ENCODE measurements around the gene RPAIN.

Gene RPAIN

GRCh38 chr17:5419959-5420653 is at the start of gene RPAIN:
RPAIN (plus strand) TSS chr17:5420182; CDS start chr17:5420211, 29 bp downstream.
- peak; percentile 75 to 82 for DNase-seq (ENCODE audit: low read depth in 2 of 2)

- DNase-seq (ENCODE audit: low read depth in 2 of 2) = no peak
These were observed 49.6 kb upstream of the RPAIN start for GRCh38 chr17:5370411-5370810.

GRCh38 chr17:5373112-5373511 is 46.9 kb upstream of the RPAIN start:
- DNase-seq (ENCODE audit: low read depth in 2 of 2) = no peak

- no peak for DNase-seq (ENCODE audit: low read depth in 2 of 2)
These were observed 41.3 kb upstream of the RPAIN start for GRCh38 chr17:5378566-5379207.

- no peak for DNase-seq (ENCODE audit: low read depth in 2 of 2)
These were observed 40.5 kb upstream of the RPAIN start for GRCh38 chr17:5379351-5380107.

GRCh38 chr17:5380491-5381135 is 39.4 kb upstream of the RPAIN start:
- DNase-seq (ENCODE audit: low read depth in 2 of 2) = no peak

- DNase-seq (ENCODE audit: low read depth in 2 of 2) = no peak
These were observed 38.4 kb upstream of the RPAIN start for GRCh38 chr17:5381542-5381941.

- DNase-seq (ENCODE audit: low read depth in 2 of 2) = no peak
These were observed 28.3 kb upstream of the RPAIN start for GRCh38 chr17:5391678-5392077.

- DNase-seq (ENCODE audit: low read depth in 2 of 2) = no peak
These were observed 23.4 kb upstream of the RPAIN start for GRCh38 chr17:5396612-5397011.

GRCh38 chr17:5399767-5400166 is 20.2 kb upstream of the RPAIN start:
- DNase-seq (ENCODE audit: low read depth in 2 of 2) = no peak

GRCh38 chr17:5405400-5405799 is 14.6 kb upstream of the RPAIN start:
- DNase-seq (ENCODE audit: low read depth in 2 of 2) = no peak

GRCh38 chr17:5408186-5408585 is 11.8 kb upstream of the RPAIN start:
- no peak for DNase-seq (ENCODE audit: low read depth in 2 of 2)

- DNase-seq (ENCODE audit: low read depth in 2 of 2) = no peak
These were observed 9.2 kb upstream of the RPAIN start for GRCh38 chr17:5410594-5411272.

- no peak for DNase-seq (ENCODE audit: low read depth in 2 of 2)
These were observed 6.3 kb upstream of the RPAIN start for GRCh38 chr17:5413682-5414081.

- no peak for DNase-seq (ENCODE audit: low read depth in 2 of 2)
These were observed 3.1 kb upstream of the RPAIN start for GRCh38 chr17:5416901-5417300.

- peak; percentile 39 to 51 for DNase-seq (ENCODE audit: low read depth in 2 of 2)
These were observed 1.1 kb upstream of the RPAIN start for GRCh38 chr17:5418858-5419355.

GRCh38 chr17:5419356-5419958 is 525 bp upstream of the RPAIN start, which contains the start of gene NUP88:
NUP88 (minus strand) TSS chr17:5419662; CDS start chr17:5419650, 12 bp downstream.
- peak; percentile 95 for DNase-seq (ENCODE audit: low read depth in 2 of 2)

- no peak for DNase-seq (ENCODE audit: low read depth in 2 of 2)
These were observed 2.5 kb downstream of the RPAIN start for GRCh38 chr17:5422505-5422904.

- DNase-seq (ENCODE audit: low read depth in 2 of 2) = no peak
These were observed 4.9 kb downstream of the RPAIN start for GRCh38 chr17:5424909-5425308.

- no peak for DNase-seq (ENCODE audit: low read depth in 2 of 2)
These were observed 5.8 kb downstream of the RPAIN start for GRCh38 chr17:5425826-5426225.

Data from stimulated activated CD4-positive, alpha-beta T cell treated with anti-CD3 and anti-CD28 coated beads, Interleukin-12 subunit alpha, Interleukin-12 subunit beta, amount 100 ng/mL, for 24 hours (primary cell).